Measurements from ENCODE around the gene PGM5.
"Not testable (repeated sequence)": the region's sequence is repeated elsewhere in the genome, so short reads cannot be mapped to it uniquely, and the experiment has no call there.

DNA sequence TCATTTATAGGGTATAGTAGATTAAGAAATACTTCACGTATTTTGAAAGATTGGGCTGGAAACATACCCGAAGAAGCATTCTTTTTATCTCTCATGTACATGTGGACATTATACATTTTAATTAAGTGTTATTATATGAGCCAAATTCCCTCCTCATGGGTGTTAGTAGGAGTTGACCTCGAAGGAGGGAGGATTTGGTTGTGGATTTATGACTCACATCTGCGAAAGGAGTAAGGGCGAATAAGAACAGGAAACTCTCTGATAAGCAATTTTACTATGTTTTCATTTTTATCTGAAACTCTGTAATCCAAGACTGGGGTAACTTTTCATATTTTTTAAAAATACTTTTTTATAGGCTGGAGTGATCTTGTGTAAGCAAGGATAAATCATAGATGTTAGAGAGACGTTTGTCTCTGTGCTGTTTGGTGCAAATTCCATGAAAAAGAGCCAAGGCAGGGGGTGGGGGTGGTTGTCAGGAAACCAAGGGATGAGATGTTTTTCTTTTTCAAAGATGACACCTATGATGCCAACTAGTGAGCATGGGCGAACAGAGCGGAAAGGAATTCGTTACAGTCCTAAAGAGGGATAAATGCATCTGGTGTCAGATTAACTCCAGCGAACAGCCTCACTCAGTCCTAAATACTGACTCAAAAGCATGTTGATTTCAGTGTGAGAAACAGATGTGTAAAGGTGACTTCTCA, 19.6 kb upstream of the PGM5 start:
- not testable (repeated sequence) for TF ChIP-seq POLR2A, POLR2AphosphoS5 (IDR thresholded peaks at IDR 0.05)
- TF ChIP-seq, protein P1, sequence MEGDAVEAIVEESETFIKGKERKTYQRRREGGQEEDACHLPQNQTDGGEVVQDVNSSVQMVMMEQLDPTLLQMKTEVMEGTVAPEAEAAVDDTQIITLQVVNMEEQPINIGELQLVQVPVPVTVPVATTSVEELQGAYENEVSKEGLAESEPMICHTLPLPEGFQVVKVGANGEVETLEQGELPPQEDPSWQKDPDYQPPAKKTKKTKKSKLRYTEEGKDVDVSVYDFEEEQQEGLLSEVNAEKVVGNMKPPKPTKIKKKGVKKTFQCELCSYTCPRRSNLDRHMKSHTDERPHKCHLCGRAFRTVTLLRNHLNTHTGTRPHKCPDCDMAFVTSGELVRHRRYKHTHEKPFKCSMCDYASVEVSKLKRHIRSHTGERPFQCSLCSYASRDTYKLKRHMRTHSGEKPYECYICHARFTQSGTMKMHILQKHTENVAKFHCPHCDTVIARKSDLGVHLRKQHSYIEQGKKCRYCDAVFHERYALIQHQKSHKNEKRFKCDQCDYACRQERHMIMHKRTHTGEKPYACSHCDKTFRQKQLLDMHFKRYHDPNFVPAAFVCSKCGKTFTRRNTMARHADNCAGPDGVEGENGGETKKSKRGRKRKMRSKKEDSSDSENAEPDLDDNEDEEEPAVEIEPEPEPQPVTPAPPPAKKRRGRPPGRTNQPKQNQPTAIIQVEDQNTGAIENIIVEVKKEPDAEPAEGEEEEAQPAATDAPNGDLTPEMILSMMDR (IDR thresholded peaks at IDR 0.05) = not testable (repeated sequence)

Measured in gastroesophageal sphincter (tissue), 3 donors.